Measurements from ENCODE around the gene CELA2B.
"Not testable (repeated sequence)": the region's sequence is repeated elsewhere in the genome, so short reads cannot be mapped to it uniquely, and the experiment has no call there.

DNA sequence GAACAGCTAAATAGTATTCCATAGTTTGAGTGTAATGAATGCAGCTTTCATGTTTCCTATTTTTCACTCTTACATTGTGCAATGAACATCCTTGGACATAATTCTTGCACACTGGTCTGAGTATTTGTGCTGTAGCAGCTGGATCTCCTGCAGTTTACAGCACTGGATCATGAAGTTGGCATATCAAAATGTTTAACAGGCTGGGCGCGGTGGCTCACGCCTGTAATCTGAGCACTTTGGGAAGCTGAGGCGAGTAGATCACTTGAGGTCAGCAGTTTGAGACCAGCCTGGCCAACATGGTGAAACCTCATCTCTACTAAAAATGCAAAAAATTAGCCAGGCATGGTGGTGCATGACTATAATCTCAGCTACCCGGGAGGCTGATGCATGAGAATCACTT is 4.8 kb upstream of the CELA2B start:
- not testable (repeated sequence) for TF ChIP-seq POLR2A (IDR thresholded peaks at IDR 0.05; ENCODE audit: control extremely low read depth in 1 of 2, low read depth in 2 of 2, low read length in 2 of 2); GTF2F1 (IDR thresholded peaks at IDR 0.05; ENCODE audit: borderline replicate concordance, low read depth, low read length)
- TF ChIP-seq, protein P1, sequence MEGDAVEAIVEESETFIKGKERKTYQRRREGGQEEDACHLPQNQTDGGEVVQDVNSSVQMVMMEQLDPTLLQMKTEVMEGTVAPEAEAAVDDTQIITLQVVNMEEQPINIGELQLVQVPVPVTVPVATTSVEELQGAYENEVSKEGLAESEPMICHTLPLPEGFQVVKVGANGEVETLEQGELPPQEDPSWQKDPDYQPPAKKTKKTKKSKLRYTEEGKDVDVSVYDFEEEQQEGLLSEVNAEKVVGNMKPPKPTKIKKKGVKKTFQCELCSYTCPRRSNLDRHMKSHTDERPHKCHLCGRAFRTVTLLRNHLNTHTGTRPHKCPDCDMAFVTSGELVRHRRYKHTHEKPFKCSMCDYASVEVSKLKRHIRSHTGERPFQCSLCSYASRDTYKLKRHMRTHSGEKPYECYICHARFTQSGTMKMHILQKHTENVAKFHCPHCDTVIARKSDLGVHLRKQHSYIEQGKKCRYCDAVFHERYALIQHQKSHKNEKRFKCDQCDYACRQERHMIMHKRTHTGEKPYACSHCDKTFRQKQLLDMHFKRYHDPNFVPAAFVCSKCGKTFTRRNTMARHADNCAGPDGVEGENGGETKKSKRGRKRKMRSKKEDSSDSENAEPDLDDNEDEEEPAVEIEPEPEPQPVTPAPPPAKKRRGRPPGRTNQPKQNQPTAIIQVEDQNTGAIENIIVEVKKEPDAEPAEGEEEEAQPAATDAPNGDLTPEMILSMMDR (IDR thresholded peaks at IDR 0.05; ENCODE audit: control extremely low read depth in 1 of 3, insufficient read depth in 1 of 3, low read depth in 1 of 3, low read length in 3 of 3), result not testable (repeated sequence)

Measured in H1 (cell line).